K562 (cell line): ENCODE data around the gene FIG4.

ENCODE experiments used
- HCFC1 ChIP-seq: IDR thresholded peaks from 2 replicates; pipeline ENCODE4 v1.6.1; 2012; ENCODE audit warnings: low read depth, low read length, improper control_type of control experiment
- RBM39 ChIP-seq: fragments of 200-400 bp; formaldehyde crosslinking; optimal IDR thresholded peaks from 2 replicates; pipeline ENCODE3; 2018; ENCODE audit warnings: low read depth, low read length
- ZNF274 ChIP-seq: IDR thresholded peaks from 2 replicates; pipeline ENCODE4 v1.6.1; 2011; ENCODE audit warnings: low read depth, mild to moderate bottlenecking, low read length, moderate library complexity, borderline replicate concordance
- TF ChIP-seq, protein P1 (sequence below): IDR thresholded peaks from 2 replicates; pipeline ENCODE4 v1.6.1; 2016; ENCODE audit warnings: missing genetic modification characterization, missing compliant biosample characterization

DNA sequence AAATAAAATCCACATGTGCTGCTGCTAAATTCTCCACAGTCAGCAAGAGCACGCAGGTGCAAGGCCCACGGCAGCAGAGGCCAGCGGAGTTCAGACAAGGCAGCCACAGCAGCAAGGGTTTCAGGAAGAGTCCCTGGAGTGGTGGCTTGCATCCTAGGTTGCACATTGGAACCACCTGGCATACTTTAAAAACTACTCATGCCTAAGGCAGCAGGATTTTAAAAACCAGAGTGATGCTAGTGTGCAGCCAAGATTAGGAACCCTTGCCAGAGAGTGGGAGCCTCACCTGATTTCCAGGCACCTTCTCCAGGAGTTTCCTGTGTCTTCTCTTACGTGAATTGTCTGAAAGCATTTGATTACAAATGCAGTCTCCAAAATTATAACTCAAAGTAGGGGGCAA is 183.0 kb downstream of the FIG4 start:
- TF ChIP-seq ZNF274 (no peak), RBM39 (no peak), HCFC1 (no peak)
- TF ChIP-seq, protein P1, sequence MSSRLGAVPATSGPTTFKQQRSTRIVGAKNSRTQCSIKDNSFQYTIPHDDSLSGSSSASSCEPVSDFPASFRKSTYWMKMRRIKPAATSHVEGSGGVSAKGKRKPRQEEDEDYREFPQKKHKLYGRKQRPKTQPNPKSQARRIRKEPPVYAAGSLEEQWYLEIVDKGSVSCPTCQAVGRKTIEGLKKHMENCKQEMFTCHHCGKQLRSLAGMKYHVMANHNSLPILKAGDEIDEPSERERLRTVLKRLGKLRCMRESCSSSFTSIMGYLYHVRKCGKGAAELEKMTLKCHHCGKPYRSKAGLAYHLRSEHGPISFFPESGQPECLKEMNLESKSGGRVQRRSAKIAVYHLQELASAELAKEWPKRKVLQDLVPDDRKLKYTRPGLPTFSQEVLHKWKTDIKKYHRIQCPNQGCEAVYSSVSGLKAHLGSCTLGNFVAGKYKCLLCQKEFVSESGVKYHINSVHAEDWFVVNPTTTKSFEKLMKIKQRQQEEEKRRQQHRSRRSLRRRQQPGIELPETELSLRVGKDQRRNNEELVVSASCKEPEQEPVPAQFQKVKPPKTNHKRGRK (tag) = no peak
